K562 (cell line): ENCODE results near the gene THAP4. TPM values are rescaled to one million over a fixed set of nuclear protein-coding genes. Genes with fewer than 3 reads are reported as not detected.

ENCODE experiments used
- ATAC-seq: fragments of 200-7000 bp; cut with Tn5 transposase; 3 replicates; pipeline ENCODE4 v1.9.1; 2020; ENCODE audit warnings: moderate library complexity
- BruUV-seq: library from RNA; stranded (reverse); fragments of 400-500 nt; replicated peaks from 2 replicates; lab custom pipeline; 2021; lab: Mats Ljungman, UMichigan
- CTCF ChIA-PET: fragments of 300-600 bp; formaldehyde crosslinking; extraction: SDS; loops from one replicate; lab custom pipeline; 2021; ENCODE audit warnings: low intra/inter-chr PET ratio; lab: Yijun Ruan, JAX
- POLR2A ChIA-PET: fragments of 300-600, 350-650 bp; sonication (Branson Sonifier 250); formaldehyde crosslinking; extraction: SDS; loops from one replicate; lab custom pipeline; 2021; ENCODE audit warnings: antibody characterized with exemption, inconsistent platforms; lab: Yijun Ruan, JAX
- DNase-seq, 4 experiments: peaks; one replicate each; pipeline versions ENCODE4 v3.0.0 to v3.0.0-alpha.2; 2011 to 2018; ENCODE audit warnings: low spot score in 3 of 4, mixed read lengths in 3 of 4; ENCODE audit errors: extremely low read depth in 1 of 4
- FAIRE-seq: peaks from 2 replicates; lab custom pipeline; 2011; peaks lifted over from hg19 to GRCh38; lab: Jason Lieb, UNC
- H2AFZ ChIP-seq: 2 replicates; pipeline ENCODE4 v1.6.0; 2011; ENCODE audit warnings: low read depth, low read length, control low read depth, inconsistent platforms
- H3K27ac ChIP-seq: fragments of 200-600 bp; 3 replicates; pipeline ENCODE4 v1.8.0; 2011; ENCODE audit warnings: low read depth, mild to moderate bottlenecking, control low read depth, inconsistent platforms, low read length, moderate library complexity, mixed read lengths; ENCODE audit errors: extremely low read depth
- H3K27me3 ChIP-seq, 2 experiments: fragments of 300-600 bp in 1 of 2; 2 replicates in 1 of 2; 3 replicates in 1 of 2; pipeline versions ENCODE4 v1.6.0 to v1.8.0; 2011; ENCODE audit warnings: inconsistent platforms in 2 of 2, low read length in 2 of 2, mild to moderate bottlenecking in 1 of 2, mixed read lengths in 1 of 2, moderate library complexity in 1 of 2; ENCODE audit not compliant: control insufficient read depth in 2 of 2, insufficient read depth in 2 of 2
- H3K36me3 ChIP-seq: fragments of 300-600 bp; 3 replicates; pipeline ENCODE4 v1.8.0; 2011; ENCODE audit warnings: mild to moderate bottlenecking, low read length, inconsistent platforms; ENCODE audit not compliant: control insufficient read depth, insufficient read depth
- H3K4me1 ChIP-seq, 2 experiments: fragments of 200-600 bp in 1 of 2; replicated peaks in 1 of 2; 2 replicates in 1 of 2; 3 replicates in 1 of 2; pipeline versions ENCODE4 v1.5.1 to v1.8.0; 2011; ENCODE audit warnings: inconsistent platforms in 2 of 2, low read length in 2 of 2, mild to moderate bottlenecking in 1 of 2, mixed read lengths in 1 of 2, moderate library complexity in 1 of 2; ENCODE audit not compliant: control insufficient read depth in 2 of 2, insufficient read depth in 2 of 2
- H3K4me2 ChIP-seq: 2 replicates; pipeline ENCODE4 v1.6.1; 2011; ENCODE audit warnings: low read length, control low read depth, inconsistent platforms, mixed read lengths; ENCODE audit not compliant: insufficient read depth
- H3K4me3 ChIP-seq: fragments of 200-600 bp; sonication (generic), shearing (Covaris generic); 2 replicates; pipeline ENCODE4 v1.5.1; 2016; ENCODE audit warnings: control low read depth, inconsistent platforms
- H3K79me2 ChIP-seq: fragments of 200-600 bp; 3 replicates; pipeline ENCODE4 v1.8.0; 2011; ENCODE audit warnings: low read length, inconsistent platforms; ENCODE audit not compliant: control insufficient read depth, insufficient read depth
- H3K9ac ChIP-seq, 2 experiments: 2 replicates each; pipeline versions ENCODE4 v1.6.0 to v1.6.1; 2011; ENCODE audit warnings: low read depth in 2 of 2, low read length in 2 of 2, control low read depth in 1 of 2, inconsistent platforms in 1 of 2, mild to moderate bottlenecking in 1 of 2, mixed read lengths in 1 of 2; ENCODE audit not compliant: insufficient read depth in 1 of 2
- H3K9me1 ChIP-seq: one replicate; pipeline ENCODE4 v1.6.0; 2011; ENCODE audit warnings: inconsistent platforms, mild to moderate bottlenecking, low read length, moderate library complexity; ENCODE audit not compliant: control insufficient read depth, insufficient read depth
- H3K9me3 ChIP-seq: replicated peaks from 2 replicates; pipeline ENCODE4 v1.5.1; 2011; ENCODE audit warnings: low read depth, low read length, inconsistent platforms; ENCODE audit not compliant: control insufficient read depth, insufficient read depth
- H4K20me1 ChIP-seq: replicated peaks from 2 replicates; pipeline ENCODE4 v1.6.1; 2011; ENCODE audit warnings: low read length, inconsistent platforms, mixed read lengths; ENCODE audit not compliant: control insufficient read depth, insufficient read depth
- CBFB ChIP-seq: sonication (generic); formaldehyde crosslinking; IDR thresholded peaks from 2 replicates; pipeline ENCODE4 v1.4.0; 2020; ENCODE audit warnings: mild to moderate bottlenecking, missing genetic modification reagents
- CHD7 ChIP-seq: fragments of 200-600 bp; sonication (generic); IDR thresholded peaks from one replicate; pipeline ENCODE4 v1.6.1; 2012; ENCODE audit warnings: mild to moderate bottlenecking, low read depth, low read length, inconsistent platforms
- POLR3A ChIP-seq: IDR thresholded peaks from 2 replicates; pipeline ENCODE4 v1.6.1; 2011; ENCODE audit warnings: borderline replicate concordance, mild to moderate bottlenecking, moderate library complexity; ENCODE audit not compliant: insufficient read length, insufficient read depth; ENCODE audit errors: extremely low read depth
- ZBTB33 ChIP-seq: sonication (generic); formaldehyde crosslinking; IDR thresholded peaks from 2 replicates; pipeline ENCODE4 v1.8.1; 2023; ENCODE audit warnings: mild to moderate bottlenecking, missing genetic modification reagents
- WGBS: fragments of 100-300 bp; shearing (Covaris generic); methylation state at CpG from one replicate; pipeline ENCODE4 v1.1.6; 2016; ENCODE audit warnings: low coverage, mixed read lengths; ENCODE audit not compliant: insufficient coverage; ENCODE audit errors: missing lambda C conversion rate; 5-methylcytosine and 5-hydroxymethylcytosine counted together
- in situ Hi-C: fragments of 300-500 bp; cut with MboI; formaldehyde crosslinking; loops from 4 replicates; pipeline ENCODE4 v1.15.0; 2018; ENCODE audit warnings: inconsistent platforms, mixed read lengths
- intact Hi-C: fragments of 100-400 bp; cut with micrococcal nuclease; formaldehyde crosslinking; loops from 2 replicates; pipeline ENCODE4 v1.14.2; 2022
- polyA plus RNA-seq, 8 experiments: library from polyadenylated mRNA; depleted of rRNA in 4 of 8; stranded (reverse) in 5 of 8; unstranded in 3 of 8; fragments of >200 nt; fragmentation: Nextera tagmentation in 2 of 8; fragmentation: Illumina TruSeq in 1 of 8; extraction: Ambion mirVana in 2 of 8; extraction: Trizol in 1 of 8; gene quantifications; 2 replicates each; pipeline versions ENCODE4 v1.2.1 to v1.2.3, GENCODE V29; 2011 to 2014; ENCODE audit warnings: inconsistent platforms in 1 of 8, missing spikeins in 1 of 8
- total RNA-seq, 7 experiments: library from RNA; depleted of rRNA in 6 of 7; stranded (reverse); fragments of >200 nt in 6 of 7; fragmentation: Illumina TruSeq in 2 of 7; extraction: Trizol in 2 of 7; gene quantifications; 2 replicates each; pipeline versions ENCODE4 v1.2.1 to v1.2.3, GENCODE V29; 2011 to 2021; ENCODE audit warnings: low replicate concordance in 1 of 7

THAP4 gene
- total and polyA plus RNA-seq, 9 of the 15 experiments (the other 6 are each of a cell fraction or from before 2014, with no cell fraction given) = 8.6 to 60.9 (median 43.9) TPM

GRCh38 chr2:241562269-241562891, 74.6 kb downstream of the THAP4 start:
- ChIA-PET POLR2A (no interaction called here), CTCF (no interaction called here)
- FAIRE-seq = no peak
- WGBS = 51% methylated on average over 15 of the region's 23 CpGs
- H3K79me2 ChIP-seq = no peaks in the 10 kb centered on the region
- no peak overlapping the region for H2AFZ ChIP-seq
- intact Hi-C loops = no loop called here
- in situ Hi-C loops = no loop called here
- peaks cover 5% of the 10 kb centered on the region; the same call in 1 of the 2 replicates for H4K20me1 ChIP-seq
- H3K27ac ChIP-seq = no peak overlapping the region
- no TSS peak for BruUV-seq
- DNase-seq = no peak
- H3K9me3 ChIP-seq = no peaks in the 10 kb centered on the region
- H3K4me3 ChIP-seq = no peak overlapping the region
- no peak overlapping the region for H3K4me2 ChIP-seq
- TF ChIP-seq POLR3A (no peak), CHD7 (no peak), ZBTB33 (CRISPR knock-in tag) (peak; percentile 81), CBFB (CRISPR knock-in tag) (no peak)
- no peaks in the 10 kb centered on the region for H3K27me3 ChIP-seq
- peaks cover 0 to 64% of the 10 kb centered on the region in 2 experiments; a peak in 2 of 5 replicates for H3K4me1 ChIP-seq
- no peaks in the 10 kb centered on the region for H3K36me3 ChIP-seq
- H3K9ac ChIP-seq = peak overlapping the region in 1 of 2 experiments; percentile 35; a peak in 1 of 4 replicates
- no peaks in the 10 kb centered on the region for H3K9me1 ChIP-seq
- ATAC-seq = no peak
